ENCODE data around the gene CARMIL3. TPM values are rescaled to one million over a fixed set of nuclear protein-coding genes. Genes with fewer than 3 reads are reported as not detected.
"Not testable (repeated sequence)": the region's sequence is repeated elsewhere in the genome, so short reads cannot be mapped to it uniquely, and the experiment has no call there.

The CARMIL3 gene
- total RNA-seq, 2 donors from 2014 or later, result 1.1 to 3.4 TPM

DNA sequence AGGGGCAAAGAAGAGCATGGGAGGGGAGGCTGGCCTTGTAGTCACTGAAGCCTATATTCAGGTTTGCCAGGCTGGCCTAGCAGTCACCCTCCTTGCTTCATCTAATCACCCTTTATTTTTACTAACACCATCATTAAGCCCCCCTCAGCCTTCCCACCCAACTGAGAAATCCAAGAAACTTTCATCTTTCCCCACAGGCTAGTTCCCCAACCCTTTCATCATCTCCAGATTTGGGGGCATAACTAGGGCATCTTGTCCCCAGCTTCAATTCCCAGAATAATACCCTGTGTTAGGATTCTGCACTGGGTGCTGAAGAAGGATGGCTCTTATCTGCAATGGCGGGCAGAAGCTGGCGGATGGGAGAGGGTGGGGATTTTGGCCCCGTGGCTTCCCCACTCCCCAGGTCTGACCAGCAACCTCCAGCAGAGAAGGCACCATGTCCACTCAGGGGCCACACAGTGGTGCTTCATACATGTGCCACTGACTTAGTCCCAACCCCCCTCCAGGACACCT, 49.2 kb downstream of the CARMIL3 start:
- intact Hi-C loops (cut with DNase I, micrococcal nuclease), result no loop called here

DNA sequence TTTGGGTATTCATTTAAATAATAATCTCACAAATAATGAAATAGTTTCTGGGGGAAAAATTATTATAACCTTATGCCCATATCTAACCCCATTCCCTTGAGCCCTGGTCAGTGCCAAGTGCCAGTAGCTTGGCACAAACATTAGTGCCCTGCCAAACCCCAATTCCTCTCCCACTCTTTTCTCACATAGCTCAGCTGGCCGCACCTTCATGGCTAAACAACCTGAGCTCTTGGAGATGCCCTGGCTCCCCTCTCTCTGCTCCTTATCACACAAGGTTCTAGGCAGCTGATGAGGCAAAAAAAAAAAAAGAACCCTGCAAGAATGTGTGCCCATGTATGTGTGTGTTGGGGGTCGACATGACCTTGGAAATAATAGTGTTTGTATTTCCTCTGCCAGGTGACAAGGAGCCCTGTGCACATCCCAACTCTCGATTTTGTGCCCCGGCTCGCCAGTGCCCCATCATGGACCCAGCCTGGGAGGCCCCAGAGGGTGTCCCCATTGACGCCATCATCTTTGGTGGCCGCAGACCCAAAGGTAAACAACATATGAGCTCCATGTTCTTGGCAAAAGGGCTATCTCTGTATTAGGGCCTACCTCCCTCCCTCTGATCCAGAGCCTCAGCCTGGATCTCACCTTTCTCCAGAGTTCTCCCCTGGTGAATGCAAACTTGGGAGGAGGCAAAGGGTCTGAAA, 50.7 kb downstream of the CARMIL3 start:
- intact Hi-C loops (cut with DNase I, micrococcal nuclease), result no loop called here
- no peak for ATAC-seq
- no peak for DNase-seq

More for the DNA sequence above, 49.2 kb downstream of the CARMIL3 start:
- no peak for DNase-seq
- ATAC-seq, result no peak

DNA sequence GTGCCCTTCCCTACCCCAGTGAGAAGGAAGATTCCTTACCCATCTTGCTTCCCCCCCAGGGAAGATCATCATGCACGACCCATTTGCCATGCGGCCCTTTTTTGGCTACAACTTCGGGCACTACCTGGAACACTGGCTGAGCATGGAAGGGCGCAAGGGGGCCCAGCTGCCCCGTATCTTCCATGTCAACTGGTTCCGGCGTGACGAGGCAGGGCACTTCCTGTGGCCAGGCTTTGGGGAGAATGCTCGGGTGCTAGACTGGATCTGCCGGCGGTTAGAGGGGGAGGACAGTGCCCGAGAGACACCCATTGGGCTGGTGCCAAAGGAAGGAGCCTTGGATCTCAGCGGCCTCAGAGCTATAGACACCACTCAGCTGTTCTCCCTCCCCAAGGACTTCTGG, 51.6 kb downstream of the CARMIL3 start:
- no peak for DNase-seq
- intact Hi-C loops (cut with DNase I, micrococcal nuclease), result no loop called here
- no peak for ATAC-seq

DNA sequence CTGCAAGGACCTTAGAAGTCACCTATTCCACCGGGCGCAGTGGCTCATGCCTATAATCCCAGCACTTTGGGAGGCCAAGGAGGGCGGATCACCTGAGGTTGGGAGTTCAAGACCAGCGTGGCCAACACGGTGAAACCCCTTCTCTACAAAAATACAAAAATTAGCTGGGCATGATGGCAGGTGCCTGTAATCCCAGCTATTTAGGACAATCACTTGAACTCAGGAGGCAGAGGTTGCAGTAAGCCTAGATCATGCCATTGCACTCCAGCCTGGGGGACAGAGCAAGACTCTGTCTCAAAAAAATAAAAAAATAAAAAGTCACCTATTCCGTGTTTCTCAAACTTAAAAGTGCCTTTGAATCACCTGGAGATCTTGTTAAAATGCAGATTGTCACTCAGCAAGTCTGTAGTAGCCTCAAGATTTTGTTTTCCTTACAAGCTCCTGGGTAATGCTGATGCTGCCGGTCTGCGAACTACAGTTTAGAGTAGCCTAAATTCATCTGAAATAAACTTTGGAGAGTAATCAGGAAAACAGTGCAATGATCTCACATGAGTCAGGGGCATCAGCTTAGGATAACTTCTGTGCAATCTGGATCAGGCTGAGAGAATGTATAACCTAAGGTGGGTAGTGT, 53.9 kb downstream of the CARMIL3 start:
- DNase-seq; intact Hi-C loops (cut with DNase I, micrococcal nuclease); ATAC-seq: not testable (repeated sequence)

DNA sequence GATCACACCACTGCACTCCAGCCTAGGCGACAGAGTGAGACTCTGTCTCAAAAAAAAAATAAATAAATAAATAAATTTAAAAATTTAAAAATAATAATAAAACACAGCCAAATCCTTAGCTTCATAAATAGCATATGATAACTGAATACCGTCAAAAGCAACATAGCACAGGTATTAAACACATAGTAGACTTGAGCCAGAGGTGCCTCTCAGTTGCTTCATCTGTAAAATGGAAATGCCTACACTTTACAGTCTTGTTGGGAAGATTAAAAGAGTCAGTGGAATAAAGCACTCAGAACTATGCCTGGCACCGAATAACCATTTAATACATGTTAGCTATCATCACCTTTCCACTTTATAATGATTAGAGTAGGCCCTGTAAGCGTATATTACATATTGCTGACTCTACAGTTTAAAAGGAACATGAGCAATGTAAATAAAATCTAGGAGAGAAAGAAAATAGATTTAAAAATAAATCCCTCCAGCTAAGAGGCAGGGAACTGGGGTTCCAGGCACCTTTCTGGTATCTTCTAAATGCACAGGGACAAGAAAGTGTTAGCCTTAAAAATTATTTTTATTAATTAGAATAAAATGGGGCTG, 55.0 kb downstream of the CARMIL3 start:
- intact Hi-C loops (cut with DNase I, micrococcal nuclease), result no loop called here
- ATAC-seq (no peak), DNase-seq (no peak)

DNA sequence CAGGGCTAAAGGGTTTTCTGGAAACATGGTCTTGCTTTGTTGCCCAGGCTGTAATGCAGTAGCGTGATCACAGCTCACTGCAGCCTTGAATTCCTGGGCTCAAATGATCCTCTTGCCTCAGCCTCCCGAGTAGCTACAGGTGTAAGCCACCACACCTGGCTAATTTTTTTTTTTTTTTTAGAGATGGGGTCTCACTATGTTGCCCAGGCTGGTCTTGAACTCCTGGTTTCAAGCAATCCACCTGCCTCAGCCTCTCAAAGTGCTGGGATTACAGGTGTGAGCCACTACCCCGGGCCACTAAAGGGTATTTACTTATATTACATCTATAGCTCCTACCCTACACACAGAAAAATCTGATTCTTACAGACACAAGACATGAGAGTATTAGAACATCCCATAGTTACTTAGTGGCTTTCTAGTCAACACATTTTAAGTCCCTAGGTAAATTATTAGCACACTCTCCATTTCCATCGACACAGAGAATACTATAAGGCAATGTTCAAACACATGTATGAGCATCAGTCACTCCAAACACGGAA, 56.6 kb downstream of the CARMIL3 start:
- intact Hi-C loops (cut with DNase I, micrococcal nuclease), result no loop called here
- no peak for ATAC-seq
- DNase-seq, result no peak

DNA sequence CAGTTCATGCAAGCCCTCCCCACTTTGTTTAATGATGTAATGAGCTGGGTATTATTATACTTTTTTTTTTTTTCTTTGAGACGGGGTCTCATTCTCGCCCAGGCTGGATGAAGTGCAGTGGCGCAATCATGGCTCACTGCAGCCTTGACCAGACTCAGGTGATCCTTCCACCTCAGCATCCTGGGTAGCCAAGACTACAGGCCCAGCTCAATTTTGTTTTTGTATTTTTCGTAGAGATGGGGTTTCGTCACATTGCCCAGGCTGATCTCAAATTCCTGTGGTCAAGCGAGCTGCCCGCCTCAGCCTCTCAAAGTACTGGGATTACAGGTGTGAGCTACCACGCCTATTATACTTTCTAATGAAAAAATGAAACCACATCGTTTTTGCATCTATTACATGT, 58.3 kb downstream of the CARMIL3 start:
- no peak for ATAC-seq
- intact Hi-C loops (cut with DNase I, micrococcal nuclease), result no loop called here
- no peak for DNase-seq

DNA sequence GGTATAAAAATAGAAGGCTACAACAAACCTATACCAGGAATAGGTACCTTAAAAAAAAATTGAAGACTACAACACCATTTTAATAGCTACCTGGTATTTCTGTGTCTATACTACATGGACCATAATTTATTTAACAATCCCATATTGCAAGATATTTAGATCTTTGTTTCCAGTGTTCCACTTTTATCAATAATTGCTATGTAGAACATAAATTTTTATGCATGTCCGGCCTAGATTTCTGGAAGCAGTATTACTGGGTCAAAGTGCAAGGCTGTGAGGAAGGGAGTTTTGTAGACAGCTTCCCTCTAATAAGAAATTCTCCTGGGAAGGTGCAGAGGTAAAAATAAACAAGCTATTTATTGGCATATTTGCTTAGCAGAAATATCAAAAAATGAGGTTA, 58.7 kb downstream of the CARMIL3 start:
- intact Hi-C loops (cut with DNase I, micrococcal nuclease), result no loop called here

DNA sequence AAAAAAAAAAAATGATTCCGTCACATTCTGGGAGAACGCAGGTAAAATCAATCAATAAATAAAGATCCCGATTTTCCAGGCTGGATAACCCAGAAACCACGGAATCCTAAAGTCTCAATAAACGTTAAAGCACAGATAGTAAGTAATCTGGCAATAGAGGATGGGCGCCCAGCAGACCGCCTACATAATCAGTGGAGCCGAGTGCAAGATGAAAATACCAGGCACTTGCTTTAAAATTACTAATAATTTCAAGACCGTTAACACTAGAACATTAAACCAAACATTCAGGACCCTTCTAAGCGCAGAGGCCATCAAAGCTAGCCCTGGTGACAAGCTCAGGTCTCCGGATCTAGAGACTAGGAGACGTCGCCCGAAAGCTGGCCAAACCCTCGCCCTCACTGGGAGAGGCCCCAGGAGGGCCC, 61.6 kb downstream of the CARMIL3 start:
- no peak for ATAC-seq
- intact Hi-C loops (cut with DNase I, micrococcal nuclease), result no loop called here
- DNase-seq, result no peak

More for the DNA sequence above, 58.7 kb downstream of the CARMIL3 start:
- ATAC-seq, result no peak
- DNase-seq, result no peak

DNA sequence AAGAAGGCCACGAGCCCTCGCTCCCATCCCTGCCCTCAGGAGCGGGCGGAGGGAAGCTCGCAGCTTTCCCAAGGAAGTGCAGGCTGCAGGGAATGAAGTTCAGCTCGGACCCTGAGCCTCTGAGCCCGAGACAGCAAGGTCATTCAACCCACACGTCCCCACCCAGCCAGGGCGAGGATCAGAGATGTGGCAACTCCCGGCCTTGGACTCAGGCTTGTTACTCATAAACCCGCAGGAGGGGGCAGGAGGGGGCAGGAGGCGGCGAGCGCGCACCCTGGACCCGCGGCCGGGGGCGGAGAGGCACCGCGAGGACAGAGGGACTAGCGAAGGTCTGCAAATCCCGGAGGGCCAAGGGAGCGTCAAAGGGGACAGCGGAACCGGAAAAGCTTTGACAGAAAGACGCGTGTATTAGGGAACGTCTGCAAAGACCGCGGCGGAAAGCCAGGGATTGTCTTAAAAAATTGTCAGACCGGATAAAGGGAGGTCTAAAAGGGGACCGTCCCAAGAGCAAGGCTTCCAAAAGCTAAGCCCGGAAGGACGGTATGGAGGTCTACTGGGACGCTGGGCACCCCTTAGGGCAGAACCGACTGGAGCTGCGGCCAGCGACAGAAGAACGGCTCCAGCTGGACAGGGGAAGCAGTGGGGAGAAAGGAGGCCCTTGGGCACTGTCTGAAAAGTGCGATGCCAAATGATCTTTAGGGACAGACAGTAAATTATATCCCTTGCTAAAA, 62.2 kb downstream of the CARMIL3 start:
- peak; percentile 67 for ATAC-seq
- intact Hi-C loops (cut with DNase I, micrococcal nuclease), result no loop called here
- peak; percentile 90 to 94 for DNase-seq

DNA sequence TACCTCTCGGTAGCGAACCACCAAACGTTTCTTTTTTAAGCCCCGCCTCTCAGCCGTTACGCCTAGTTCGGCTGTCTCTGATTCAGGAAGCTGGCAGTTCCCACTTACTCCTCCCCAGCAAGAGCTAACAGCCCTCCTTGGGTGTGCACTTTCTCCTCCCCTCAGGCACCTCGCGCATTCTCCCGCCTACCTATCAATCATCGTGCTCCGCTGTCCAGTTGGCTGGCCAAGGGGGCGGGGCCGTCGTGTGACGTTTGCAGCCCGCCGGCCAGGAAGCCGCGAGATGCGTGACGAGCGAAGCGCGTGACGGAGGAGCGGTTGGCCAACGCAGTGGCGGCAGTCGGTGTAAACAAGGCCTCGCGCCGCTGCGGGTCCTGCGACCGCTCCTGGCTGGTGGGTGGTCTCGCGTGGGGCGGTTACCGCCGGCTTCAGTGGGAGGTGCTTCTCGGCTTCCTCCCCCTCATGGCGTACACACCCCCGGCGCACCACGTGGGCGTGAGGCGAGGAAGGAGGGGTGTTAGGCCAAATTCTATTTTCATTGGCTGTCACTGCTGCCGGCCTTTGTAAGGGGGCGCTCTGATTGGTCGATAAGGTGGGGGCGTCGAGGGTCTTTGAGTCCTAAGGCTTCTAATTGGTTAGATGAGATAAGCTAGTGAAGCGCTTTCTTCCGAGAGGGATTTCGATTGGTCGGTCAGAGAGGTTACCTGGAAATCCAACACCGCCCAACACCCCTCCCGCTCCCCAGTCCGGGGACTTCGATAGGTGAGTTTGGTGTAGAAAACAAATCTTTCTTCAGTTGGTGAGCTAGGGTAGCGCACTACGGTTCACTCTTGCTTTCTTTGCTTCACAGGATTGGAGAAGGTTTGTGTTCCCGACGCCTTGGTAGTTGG, 63.0 kb downstream of the CARMIL3 start, which contains the start of the genes DCAF11 and NRL:
Gene DCAF11 (plus strand): TSS at position 246 of the 890 bp plus-strand sequence. CDS start 818 bp downstream, outside the sequence.
Gene NRL (minus strand): TSS at position 418 of the 890 bp plus-strand sequence. CDS start 32,101 bp downstream, outside the sequence.
- intact Hi-C loops (cut with DNase I, micrococcal nuclease), result no loop called here
- ATAC-seq (peak; percentile 80), DNase-seq (peak; percentile 98 to 100)

DNA sequence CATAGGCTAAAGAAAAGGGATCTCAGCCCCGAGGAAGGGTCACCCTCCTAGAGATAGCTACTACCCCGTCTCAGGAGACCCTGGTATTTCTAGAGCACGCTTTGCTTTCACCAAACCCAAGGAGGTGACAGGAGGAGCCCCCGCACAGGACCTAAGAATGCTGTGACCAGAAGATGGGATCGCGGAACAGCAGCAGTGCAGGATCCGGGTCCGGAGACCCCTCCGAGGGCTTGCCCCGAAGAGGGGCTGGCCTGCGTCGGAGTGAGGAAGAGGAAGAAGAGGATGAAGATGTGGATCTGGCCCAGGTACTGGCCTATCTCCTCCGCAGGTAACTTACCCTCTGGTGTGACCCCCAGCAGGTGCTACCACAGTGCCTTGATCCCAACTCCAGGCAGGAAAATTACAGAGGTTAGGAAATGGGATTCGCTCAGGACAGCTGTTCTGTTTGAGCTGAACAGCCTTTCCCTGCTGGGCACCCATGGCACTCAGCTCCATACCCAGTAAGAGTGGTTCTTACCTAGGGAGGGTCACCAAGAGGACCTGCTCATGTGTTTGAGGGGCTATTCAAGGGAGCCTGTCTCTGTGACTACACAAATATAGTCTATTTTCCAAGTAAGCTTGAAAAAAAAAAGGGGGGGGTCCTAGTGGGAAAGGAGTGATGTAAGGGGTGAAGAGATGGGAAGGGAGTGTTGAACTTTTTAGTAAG, 63.8 kb downstream of the CARMIL3 start:
- intact Hi-C loops (cut with DNase I, micrococcal nuclease), result no loop called here
- DNase-seq (peak in 1 of 2 donors; percentile 31), ATAC-seq (no peak)

DNA sequence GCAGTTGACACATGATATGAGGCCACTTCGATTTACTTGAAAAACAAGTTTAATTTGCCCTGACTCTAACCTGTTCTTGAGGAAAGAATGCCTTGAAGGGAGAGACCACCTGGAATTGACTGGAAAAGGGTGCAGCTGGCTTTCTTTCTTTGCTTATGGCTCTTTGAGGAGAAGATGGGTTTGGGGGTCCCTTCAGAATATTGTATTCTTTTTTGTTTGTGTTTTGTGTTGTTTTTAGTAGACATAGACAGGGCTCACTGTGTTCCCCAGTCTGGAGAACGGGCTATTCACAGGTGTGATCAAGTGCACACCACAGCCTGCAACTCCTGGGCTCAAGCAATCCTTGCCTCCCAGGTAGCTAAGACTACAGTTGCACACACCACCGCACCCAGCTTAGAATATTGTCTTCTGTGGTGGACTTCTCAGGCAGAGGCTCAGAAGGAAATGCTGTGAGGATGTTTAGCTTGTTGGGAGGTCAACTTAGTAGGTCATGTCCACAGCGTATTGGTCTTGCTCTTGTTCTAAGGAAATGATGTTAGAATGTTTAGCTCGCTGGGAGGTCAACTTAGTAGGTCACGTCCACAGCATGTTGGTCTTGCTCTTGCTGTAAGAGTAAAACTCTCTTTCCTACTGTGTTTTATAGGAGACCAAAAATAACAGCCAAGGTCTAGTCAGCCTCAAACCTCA, 64.5 kb downstream of the CARMIL3 start:
- intact Hi-C loops (cut with DNase I, micrococcal nuclease), result no loop called here
- DNase-seq (no peak), ATAC-seq (no peak)

DNA sequence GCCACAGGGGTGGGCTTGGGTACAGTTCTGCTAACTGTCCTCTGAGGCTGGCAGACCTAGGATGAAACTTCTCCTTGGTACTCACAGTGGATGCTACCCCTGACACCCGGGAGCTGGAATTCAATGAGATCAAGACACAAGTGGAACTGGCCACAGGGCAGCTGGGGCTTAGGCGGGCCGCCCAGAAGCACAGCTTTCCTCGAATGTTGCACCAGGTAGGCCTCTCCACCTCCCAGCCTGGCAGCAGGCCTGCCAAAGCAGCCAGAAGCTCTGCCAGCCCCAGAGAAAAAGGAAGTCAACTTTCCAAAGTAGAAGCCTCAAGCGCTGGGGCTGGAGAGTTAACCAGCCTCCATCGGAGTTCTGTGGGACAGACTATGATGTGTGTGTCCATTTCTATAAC, 65.4 kb downstream of the CARMIL3 start:
- no peak for ATAC-seq
- DNase-seq, result no peak
- intact Hi-C loops (cut with DNase I, micrococcal nuclease), result no loop called here

Data from left colon (tissue), 2 donors.